SH-SY5Y (cell line): Measurements from ENCODE around the gene UNC5C.

Experiments
- GATA2 ChIP-seq: IDR thresholded peaks from 2 replicates; pipeline ENCODE4 v1.6.1; 2011; ENCODE audit warnings: mild to moderate bottlenecking, low read depth, low read length
- GATA3 ChIP-seq: IDR thresholded peaks from 2 replicates; pipeline ENCODE4 v1.6.1; 2011; ENCODE audit warnings: low read depth, mild to moderate bottlenecking, low read length, moderate library complexity

UNC5C gene

GRCh38 chr4:95186666-95187065 is 362.1 kb downstream of the UNC5C start:
- TF ChIP-seq GATA2 (no peak), GATA3 (no peak)

DNA sequence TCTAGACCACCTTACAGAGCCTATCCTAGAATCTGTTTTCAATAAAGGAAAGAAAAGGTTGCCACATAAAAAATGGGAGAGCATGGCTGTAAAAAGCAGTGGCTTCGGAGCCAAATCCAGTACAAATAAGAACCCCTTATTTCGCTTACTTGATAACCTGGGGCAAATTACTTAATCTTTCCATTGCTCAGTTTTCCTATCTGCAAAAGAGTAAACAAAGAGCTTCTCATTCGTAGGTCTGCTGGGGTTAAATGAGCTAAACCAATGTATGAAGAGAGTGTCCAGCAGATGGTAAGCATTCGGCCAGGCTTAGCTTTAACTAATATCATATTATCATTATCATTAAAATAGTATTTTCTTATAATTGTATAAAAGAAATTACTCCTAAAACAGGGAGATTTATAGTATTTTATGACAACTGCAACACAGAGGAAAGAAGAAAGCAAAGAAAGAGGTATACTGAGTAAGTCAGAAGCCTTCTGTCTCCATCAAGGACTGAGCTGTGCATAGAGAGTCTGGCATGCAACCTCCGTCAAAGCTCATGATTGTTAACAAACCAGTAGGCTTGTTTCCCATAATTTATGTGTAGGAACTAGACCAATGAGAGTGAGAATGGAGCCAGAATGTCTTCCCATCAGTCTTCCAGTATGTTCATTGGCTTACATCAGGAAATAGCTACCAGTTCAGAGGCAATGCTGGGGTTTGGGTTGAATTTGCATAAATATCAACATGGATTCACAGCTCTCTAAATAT is 364.9 kb downstream of the UNC5C start:
- TF ChIP-seq GATA3 (no peak), GATA2 (no peak)

GRCh38 chr4:95181996-95182306 is 366.8 kb downstream of the UNC5C start:
- TF ChIP-seq GATA3, result no peak
- TF ChIP-seq GATA2, result no peak

DNA sequence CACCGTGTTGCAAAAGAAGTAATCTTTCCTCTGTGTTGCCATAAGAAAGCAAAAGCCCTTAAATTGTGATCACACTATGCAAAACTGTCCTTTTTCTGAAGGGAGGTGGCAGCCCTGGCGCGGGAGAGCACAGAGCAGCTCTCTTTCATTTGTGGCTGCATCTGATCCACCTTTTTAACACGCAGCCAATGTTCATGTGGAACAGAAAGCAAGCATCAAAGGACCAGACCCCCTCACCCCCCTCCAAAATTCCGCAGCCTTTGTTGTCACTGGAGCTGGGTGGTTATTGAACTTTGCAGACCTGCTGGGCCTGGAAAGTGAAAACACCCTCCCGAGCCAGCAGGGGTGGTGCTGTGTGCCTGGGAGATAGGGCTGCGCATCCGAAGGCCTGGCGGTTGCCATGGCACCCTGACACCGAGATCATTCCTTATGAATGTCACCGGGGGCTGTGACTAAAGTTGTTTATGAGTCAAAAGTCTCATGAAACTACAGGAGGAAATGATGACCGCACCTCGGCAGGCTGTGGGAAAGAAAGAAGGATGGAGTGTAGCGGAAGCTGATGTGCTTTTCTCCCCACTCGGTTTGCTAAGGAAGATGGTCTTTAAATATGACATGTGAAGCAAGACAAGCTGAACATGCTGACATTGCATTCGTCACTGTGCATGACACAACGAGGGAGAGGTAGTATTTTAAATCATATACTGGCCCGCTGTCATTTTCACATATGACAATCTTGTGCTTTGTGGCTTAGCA is 367.4 kb downstream of the UNC5C start:
- TF ChIP-seq GATA3 (no peak), GATA2 (no peak)

DNA sequence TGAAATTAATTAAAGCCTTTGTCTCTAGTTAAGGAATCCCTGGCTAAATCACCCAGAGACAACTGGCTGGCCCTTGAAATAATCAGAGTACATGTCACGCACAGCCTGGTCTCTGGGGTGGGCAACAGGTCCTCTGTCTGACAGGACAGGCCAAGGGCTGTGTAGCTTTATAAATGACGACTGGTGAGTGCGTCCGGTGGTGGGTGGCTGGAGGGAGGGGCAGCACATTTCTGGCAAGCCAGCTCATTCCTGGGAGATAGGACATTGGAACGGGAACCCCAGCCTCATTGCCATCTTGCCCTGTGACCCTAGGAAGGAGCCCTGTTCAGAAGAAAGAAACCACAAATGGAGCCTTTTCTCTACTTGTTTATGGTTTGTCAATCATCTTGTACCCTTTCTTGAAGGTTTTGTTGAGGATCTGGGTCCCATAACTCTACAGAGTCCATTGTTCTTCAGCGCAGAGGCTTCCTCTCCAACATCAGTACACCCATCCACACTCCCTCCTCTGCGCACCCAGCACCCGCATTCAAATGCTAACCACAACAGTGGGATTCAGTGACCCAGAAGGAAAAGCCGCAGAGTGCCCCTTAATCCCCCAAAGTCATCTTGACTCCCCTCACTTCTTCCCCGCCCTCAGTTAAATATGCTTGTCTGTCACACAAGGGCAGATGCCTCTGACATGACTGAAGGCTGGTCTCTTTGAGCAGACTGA is 368.1 kb downstream of the UNC5C start:
- no peak for TF ChIP-seq GATA3
- no peak for TF ChIP-seq GATA2

DNA sequence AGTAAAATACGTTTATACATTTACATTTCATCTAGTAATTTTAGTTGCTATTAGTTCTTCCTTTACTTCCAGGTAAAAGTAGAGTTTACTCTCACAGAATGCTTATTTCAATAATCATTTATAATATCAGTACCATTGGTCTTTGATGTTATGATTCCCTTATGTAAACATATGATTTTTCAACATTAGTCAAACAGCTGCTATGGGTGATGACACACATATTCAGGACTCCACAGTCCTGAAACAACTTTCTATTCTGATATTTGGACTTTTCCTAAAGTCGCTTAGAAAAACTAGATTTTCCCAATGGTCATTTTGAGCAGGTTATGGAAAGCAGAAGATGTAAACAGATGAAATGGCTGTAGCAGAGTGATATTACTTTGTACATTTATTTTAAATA is 369.8 kb downstream of the UNC5C start:
- TF ChIP-seq GATA2, result no peak
- no peak for TF ChIP-seq GATA3

- no peak for TF ChIP-seq GATA2
- TF ChIP-seq GATA3, result no peak
Measured at GRCh38 chr4:95170176-95170575, 378.6 kb downstream of the UNC5C start.

- TF ChIP-seq GATA3, result no peak
- no peak for TF ChIP-seq GATA2
Measured at GRCh38 chr4:95167805-95168204, 381.0 kb downstream of the UNC5C start.

DNA sequence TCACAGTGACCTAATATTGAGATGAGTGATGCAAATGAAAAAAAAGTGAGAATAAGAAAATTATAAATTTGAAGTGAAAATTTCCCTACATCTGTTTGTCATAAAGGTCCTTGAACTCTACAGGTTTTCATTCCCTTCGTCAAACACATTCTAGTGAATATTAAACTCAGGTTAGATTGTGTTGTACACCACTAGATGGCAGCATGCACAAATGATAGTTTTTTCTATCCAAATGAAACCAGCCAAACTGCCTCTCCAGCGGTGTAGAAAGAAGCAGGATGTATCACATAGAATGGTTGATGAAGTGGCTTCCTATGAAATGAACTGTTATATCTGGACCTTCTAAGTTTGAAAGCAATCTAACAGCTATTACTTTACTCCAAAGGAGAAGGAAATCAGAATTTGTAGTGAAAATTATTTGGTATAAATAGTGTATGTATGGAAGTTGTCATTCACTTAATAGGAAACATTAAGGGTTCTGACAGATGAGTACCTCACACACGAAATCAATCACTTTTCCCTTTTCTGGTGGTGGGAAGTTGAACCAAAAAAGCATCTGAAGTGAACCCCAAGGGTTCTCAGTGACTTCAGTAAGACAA is 382.7 kb downstream of the UNC5C start:
- TF ChIP-seq GATA2 (no peak), GATA3 (no peak)

- no peak for TF ChIP-seq GATA3
- TF ChIP-seq GATA2, result no peak
Measured at GRCh38 chr4:95162867-95163266, 385.9 kb downstream of the UNC5C start.

GRCh38 chr4:95161781-95162469 is 386.8 kb downstream of the UNC5C start:
- no peak for TF ChIP-seq GATA2
- TF ChIP-seq GATA3, result no peak

DNA sequence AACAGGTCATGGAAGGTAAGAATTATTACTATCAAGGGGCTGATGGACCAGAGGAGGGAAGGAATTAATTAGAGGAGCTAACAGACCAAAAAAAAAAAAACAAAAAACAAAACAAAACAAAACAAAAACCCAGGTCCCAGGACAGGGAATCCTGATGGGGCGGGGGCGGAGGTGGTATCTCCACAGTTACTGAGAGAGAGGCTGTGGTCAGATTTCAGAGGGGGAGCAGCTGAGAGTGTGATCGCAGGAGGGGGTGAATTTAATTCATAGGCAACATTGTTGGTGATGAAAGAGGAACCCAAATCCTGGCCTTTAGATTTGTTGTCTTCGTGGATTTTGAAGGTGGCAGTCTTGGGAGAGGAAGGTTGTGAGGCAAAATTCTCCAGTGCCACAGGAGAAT is 389.4 kb downstream of the UNC5C start:
- no peak for TF ChIP-seq GATA2
- TF ChIP-seq GATA3, result no peak

DNA sequence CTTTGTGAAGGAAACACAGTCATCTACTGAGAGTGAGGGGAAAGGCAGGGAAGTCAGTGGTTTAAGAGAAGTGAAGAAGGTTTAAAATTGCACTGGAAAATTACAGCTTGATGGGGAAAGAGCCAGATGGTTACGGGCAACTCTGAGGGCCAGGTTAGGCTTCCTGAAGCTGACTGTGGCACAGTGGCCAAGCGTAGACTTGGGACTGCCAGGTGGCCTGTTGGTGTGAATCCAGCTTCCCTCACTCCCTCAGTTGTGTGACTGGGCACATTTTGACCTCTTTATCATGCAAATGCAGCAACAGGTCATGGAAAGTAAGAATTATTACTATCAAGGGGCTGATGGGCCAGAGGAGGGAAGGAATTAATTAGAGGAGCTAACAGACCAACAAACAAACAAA is 390.1 kb downstream of the UNC5C start:
- TF ChIP-seq GATA2, result no peak
- no peak for TF ChIP-seq GATA3

GRCh38 chr4:95158045-95158444 is 390.7 kb downstream of the UNC5C start:
- TF ChIP-seq GATA2, result no peak
- no peak for TF ChIP-seq GATA3

DNA sequence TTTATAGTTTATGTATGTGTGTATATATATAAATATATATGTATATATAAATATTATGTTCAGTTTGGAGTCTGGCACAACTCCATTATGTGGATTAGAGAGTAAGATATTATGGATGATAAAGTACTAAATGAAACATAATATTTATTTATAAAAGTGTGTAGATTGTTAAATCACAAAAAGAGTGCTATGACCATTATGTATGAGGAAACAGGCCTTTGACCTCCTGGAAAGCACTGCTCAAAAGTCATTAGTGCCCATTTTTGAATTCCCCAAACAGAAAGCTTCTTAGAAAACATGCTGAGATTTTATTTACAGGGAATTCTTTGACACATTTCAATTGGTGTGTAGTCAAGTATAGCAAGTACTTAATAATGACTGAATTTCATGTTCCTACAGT is 391.2 kb downstream of the UNC5C start:
- no peak for TF ChIP-seq GATA3
